ENCODE data around the gene SLC30A3. TPM values are rescaled to one million over a fixed set of nuclear protein-coding genes. Genes with fewer than 3 reads are reported as not detected.

The SLC30A3 gene
- total and polyA plus RNA-seq, 2 of the 13 experiments (the other 11 are each of a cell fraction or from before 2014, with no cell fraction given) = 0.38 to 0.79 TPM

DNA sequence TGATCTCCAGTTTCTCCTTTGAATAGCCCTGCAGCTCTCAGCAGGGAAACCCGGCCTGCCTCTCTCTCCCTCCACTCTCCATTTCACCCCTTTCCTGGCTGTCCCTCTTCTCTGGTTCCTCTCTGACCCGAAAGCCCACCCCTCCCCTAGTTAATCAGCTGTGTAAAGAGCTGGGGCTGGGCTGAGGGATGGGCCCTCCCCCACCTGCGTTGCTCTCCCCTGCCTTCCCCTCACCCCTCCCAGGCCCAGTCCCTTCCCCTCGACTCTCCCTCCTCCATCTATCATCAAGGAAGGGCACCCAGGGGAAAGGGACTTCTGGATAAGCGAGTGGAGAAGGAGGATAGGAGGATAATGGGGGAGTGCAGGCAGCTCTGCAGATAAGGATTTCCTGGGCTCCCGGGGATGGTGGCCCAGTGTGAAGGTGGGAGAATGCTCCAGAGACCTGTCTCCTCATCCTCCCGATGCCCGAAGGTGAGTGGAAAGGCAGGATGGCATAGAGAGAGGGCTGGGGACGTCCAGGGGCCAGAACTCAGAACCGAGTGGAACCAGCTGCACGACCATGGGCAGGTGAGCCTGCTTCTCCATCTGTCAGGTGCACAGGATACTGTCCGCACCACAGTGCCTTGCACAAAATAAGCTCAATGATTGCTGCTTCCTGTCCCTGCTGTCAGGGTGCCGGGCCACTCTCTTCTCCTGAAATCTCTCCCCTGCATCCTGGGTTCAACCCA is 12.0 kb downstream of the SLC30A3 start (continued):
- TF ChIP-seq, protein P1, sequence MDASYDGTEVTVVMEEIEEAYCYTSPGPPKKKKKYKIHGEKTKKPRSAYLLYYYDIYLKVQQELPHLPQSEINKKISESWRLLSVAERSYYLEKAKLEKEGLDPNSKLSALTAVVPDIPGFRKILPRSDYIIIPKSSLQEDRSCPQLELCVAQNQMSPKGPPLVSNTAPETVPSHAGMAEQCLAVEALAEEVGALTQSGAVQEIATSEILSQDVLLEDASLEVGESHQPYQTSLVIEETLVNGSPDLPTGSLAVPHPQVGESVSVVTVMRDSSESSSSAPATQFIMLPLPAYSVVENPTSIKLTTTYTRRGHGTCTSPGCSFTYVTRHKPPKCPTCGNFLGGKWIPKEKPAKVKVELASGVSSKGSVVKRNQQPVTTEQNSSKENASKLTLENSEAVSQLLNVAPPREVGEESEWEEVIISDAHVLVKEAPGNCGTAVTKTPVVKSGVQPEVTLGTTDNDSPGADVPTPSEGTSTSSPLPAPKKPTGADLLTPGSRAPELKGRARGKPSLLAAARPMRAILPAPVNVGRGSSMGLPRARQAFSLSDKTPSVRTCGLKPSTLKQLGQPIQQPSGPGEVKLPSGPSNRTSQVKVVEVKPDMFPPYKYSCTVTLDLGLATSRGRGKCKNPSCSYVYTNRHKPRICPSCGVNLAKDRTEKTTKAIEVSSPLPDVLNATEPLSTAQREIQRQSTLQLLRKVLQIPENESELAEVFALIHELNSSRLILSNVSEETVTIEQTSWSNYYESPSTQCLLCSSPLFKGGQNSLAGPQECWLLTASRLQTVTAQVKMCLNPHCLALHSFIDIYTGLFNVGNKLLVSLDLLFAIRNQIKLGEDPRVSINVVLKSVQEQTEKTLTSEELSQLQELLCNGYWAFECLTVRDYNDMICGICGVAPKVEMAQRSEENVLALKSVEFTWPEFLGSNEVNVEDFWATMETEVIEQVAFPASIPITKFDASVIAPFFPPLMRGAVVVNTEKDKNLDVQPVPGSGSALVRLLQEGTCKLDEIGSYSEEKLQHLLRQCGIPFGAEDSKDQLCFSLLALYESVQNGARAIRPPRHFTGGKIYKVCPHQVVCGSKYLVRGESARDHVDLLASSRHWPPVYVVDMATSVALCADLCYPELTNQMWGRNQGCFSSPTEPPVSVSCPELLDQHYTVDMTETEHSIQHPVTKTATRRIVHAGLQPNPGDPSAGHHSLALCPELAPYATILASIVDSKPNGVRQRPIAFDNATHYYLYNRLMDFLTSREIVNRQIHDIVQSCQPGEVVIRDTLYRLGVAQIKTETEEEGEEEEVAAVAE (CRISPR knock-in tag; IDR thresholded peaks at IDR 0.05; ENCODE audit: borderline replicate concordance) = no peak
- TF ChIP-seq PHF21A (CRISPR knock-in tag; IDR thresholded peaks at IDR 0.05) (no peak), ZMYM3 (CRISPR knock-in tag; IDR thresholded peaks at IDR 0.05) (0 out of 2 replicates have a peak, but pooled peaks have one; percentile 0), GTF2F1 (IDR thresholded peaks at IDR 0.05; ENCODE audit: low read length) (no peak), MAFK (conservative IDR thresholded peaks at IDR 0.05 in 1 of 2, IDR thresholded peaks at IDR 0.05 in 1 of 2; ENCODE audit: low read length in 2 of 2) (no peak), ZNF879 (CRISPR knock-in tag; IDR thresholded peaks at IDR 0.05) (no peak), TEAD2 (CRISPR knock-in tag; IDR thresholded peaks at IDR 0.05) (no peak), GATAD1 (CRISPR knock-in tag; IDR thresholded peaks at IDR 0.05) (0 out of 2 replicates have a peak, but pooled peaks have one; percentile 2), ARHGAP35 (CRISPR knock-in tag; IDR thresholded peaks at IDR 0.05; ENCODE audit: borderline replicate concordance) (no peak), ATM (IDR thresholded peaks at IDR 0.05; ENCODE audit: borderline replicate concordance) (no peak), ZNF615 (CRISPR knock-in tag; IDR thresholded peaks at IDR 0.05; ENCODE audit: borderline replicate concordance) (no peak)
- TF ChIP-seq, protein P2, sequence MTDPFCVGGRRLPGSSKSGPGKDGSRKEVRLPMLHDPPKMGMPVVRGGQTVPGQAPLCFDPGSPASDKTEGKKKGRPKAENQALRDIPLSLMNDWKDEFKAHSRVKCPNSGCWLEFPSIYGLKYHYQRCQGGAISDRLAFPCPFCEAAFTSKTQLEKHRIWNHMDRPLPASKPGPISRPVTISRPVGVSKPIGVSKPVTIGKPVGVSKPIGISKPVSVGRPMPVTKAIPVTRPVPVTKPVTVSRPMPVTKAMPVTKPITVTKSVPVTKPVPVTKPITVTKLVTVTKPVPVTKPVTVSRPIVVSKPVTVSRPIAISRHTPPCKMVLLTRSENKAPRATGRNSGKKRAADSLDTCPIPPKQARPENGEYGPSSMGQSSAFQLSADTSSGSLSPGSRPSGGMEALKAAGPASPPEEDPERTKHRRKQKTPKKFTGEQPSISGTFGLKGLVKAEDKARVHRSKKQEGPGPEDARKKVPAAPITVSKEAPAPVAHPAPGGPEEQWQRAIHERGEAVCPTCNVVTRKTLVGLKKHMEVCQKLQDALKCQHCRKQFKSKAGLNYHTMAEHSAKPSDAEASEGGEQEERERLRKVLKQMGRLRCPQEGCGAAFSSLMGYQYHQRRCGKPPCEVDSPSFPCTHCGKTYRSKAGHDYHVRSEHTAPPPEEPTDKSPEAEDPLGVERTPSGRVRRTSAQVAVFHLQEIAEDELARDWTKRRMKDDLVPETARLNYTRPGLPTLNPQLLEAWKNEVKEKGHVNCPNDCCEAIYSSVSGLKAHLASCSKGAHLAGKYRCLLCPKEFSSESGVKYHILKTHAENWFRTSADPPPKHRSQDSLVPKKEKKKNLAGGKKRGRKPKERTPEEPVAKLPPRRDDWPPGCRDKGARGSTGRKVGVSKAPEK (CRISPR knock-in tag; IDR thresholded peaks at IDR 0.05; ENCODE audit: borderline replicate concordance) = peak; percentile 21; the same call in 1 of the 2 replicates
- TF ChIP-seq, protein P3, sequence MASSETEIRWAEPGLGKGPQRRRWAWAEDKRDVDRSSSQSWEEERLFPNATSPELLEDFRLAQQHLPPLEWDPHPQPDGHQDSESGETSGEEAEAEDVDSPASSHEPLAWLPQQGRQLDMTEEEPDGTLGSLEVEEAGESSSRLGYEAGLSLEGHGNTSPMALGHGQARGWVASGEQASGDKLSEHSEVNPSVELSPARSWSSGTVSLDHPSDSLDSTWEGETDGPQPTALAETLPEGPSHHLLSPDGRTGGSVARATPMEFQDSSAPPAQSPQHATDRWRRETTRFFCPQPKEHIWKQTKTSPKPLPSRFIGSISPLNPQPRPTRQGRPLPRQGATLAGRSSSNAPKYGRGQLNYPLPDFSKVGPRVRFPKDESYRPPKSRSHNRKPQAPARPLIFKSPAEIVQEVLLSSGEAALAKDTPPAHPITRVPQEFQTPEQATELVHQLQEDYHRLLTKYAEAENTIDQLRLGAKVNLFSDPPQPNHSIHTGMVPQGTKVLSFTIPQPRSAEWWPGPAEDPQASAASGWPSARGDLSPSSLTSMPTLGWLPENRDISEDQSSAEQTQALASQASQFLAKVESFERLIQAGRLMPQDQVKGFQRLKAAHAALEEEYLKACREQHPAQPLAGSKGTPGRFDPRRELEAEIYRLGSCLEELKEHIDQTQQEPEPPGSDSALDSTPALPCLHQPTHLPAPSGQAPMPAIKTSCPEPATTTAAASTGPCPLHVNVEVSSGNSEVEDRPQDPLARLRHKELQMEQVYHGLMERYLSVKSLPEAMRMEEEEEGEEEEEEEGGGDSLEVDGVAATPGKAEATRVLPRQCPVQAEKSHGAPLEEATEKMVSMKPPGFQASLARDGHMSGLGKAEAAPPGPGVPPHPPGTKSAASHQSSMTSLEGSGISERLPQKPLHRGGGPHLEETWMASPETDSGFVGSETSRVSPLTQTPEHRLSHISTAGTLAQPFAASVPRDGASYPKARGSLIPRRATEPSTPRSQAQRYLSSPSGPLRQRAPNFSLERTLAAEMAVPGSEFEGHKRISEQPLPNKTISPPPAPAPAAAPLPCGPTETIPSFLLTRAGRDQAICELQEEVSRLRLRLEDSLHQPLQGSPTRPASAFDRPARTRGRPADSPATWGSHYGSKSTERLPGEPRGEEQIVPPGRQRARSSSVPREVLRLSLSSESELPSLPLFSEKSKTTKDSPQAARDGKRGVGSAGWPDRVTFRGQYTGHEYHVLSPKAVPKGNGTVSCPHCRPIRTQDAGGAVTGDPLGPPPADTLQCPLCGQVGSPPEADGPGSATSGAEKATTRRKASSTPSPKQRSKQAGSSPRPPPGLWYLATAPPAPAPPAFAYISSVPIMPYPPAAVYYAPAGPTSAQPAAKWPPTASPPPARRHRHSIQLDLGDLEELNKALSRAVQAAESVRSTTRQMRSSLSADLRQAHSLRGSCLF (CRISPR knock-in tag; IDR thresholded peaks at IDR 0.05; ENCODE audit: borderline replicate concordance) = no peak
- TF ChIP-seq, protein P4, sequence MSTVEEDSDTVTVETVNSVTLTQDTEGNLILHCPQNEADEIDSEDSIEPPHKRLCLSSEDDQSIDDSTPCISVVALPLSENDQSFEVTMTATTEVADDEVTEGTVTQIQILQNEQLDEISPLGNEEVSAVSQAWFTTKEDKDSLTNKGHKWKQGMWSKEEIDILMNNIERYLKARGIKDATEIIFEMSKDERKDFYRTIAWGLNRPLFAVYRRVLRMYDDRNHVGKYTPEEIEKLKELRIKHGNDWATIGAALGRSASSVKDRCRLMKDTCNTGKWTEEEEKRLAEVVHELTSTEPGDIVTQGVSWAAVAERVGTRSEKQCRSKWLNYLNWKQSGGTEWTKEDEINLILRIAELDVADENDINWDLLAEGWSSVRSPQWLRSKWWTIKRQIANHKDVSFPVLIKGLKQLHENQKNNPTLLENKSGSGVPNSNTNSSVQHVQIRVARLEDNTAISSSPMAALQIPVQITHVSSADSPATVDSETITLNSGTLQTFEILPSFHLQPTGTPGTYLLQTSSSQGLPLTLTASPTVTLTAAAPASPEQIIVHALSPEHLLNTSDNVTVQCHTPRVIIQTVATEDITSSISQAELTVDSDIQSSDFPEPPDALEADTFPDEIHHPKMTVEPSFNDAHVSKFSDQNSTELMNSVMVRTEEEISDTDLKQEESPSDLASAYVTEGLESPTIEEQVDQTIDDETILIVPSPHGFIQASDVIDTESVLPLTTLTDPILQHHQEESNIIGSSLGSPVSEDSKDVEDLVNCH (CRISPR knock-in tag; IDR thresholded peaks at IDR 0.05) = no peak
